Astrocyte of the cerebellum (primary cell): ENCODE results near the gene BMP10.

ENCODE experiments used
- DNase-seq: peaks from one replicate; pipeline ENCODE4 v3.0.0-alpha.2; 2011; ENCODE audit warnings: low read depth
- H3K4me3 ChIP-seq: 2 replicates; pipeline ENCODE4 v1.5.1; 2011; ENCODE audit warnings: mild to moderate bottlenecking, low read depth, low read length, moderate library complexity
- CTCF ChIP-seq: IDR thresholded peaks from 2 replicates; pipeline ENCODE4 v1.5.1; 2012; ENCODE audit warnings: low read length, low read depth, moderate library complexity, mild to moderate bottlenecking; ENCODE audit errors: missing control alignments
- in situ Hi-C: cut with HindIII; loops from 2 replicates; pipeline ENCODE4 v1.10.0; 2017; ENCODE audit warnings: low sequenced_read_pairs

Gene BMP10

GRCh38 chr2:68913359-68913758 is 42.2 kb upstream of the BMP10 start:
- in situ Hi-C loops, result no loop called here
- TF ChIP-seq CTCF, result no peak
- DNase-seq, result no peak
- H3K4me3 ChIP-seq, result no peak overlapping the region

GRCh38 chr2:68912732-68913131 is 41.5 kb upstream of the BMP10 start:
- in situ Hi-C loops, result no loop called here
- H3K4me3 ChIP-seq, result no peak overlapping the region
- no peak for TF ChIP-seq CTCF
- DNase-seq, result no peak

GRCh38 chr2:68912111-68912510 is 40.9 kb upstream of the BMP10 start:
- no peak for DNase-seq
- no peak for TF ChIP-seq CTCF
- in situ Hi-C loops, result no loop called here

GRCh38 chr2:68911709-68912108 is 40.5 kb upstream of the BMP10 start:
- no peak for DNase-seq
- in situ Hi-C loops, result no loop called here
- no peak for TF ChIP-seq CTCF
- no peak overlapping the region for H3K4me3 ChIP-seq

More at GRCh38 chr2:68912111-68912510, 40.9 kb upstream of the BMP10 start:
- H3K4me3 ChIP-seq, result no peak overlapping the region

- in situ Hi-C loops, result no loop called here
- DNase-seq, result no peak
- TF ChIP-seq CTCF, result no peak
- H3K4me3 ChIP-seq, result no peak overlapping the region
Measured at GRCh38 chr2:68911246-68911645, 40.0 kb upstream of the BMP10 start.

GRCh38 chr2:68909793-68910674 is 38.8 kb upstream of the BMP10 start:
- DNase-seq, result peak; percentile 74
- no peak overlapping the region for H3K4me3 ChIP-seq
- in situ Hi-C loops, result no loop called here
- peak; percentile 94 for TF ChIP-seq CTCF
